ENCODE measurements around the gene GLT1D1.

The GLT1D1 gene

GRCh38 chr12:128856035-128856790, 2.9 kb downstream of the GLT1D1 start:
- FAIRE-seq, result no peak

GRCh38 chr12:128856791-128857078, 3.5 kb downstream of the GLT1D1 start:
- no peak for FAIRE-seq

- no peak for FAIRE-seq
These were observed 4.0 kb downstream of the GLT1D1 start for GRCh38 chr12:128857133-128857763.

DNA sequence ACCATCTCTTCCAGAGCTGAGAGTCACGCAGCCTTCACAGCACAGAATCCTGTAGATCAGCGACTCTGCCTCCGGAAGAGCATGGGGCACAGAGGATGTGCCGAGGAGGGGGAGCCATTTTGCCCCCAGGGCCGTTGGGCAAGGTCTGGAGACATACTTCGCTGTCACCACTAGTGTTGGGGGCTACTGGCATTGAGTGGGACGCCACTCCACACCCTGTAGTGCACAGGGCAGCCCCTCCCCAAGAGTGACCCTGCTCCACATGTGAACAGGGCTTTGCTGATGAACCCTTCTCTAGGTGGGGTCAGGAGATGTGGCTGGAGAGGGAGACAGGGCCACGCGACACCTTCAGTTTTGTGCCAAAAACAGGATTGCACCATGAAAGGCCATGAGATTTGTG, 6.0 kb downstream of the GLT1D1 start:
- no peak for FAIRE-seq

DNA sequence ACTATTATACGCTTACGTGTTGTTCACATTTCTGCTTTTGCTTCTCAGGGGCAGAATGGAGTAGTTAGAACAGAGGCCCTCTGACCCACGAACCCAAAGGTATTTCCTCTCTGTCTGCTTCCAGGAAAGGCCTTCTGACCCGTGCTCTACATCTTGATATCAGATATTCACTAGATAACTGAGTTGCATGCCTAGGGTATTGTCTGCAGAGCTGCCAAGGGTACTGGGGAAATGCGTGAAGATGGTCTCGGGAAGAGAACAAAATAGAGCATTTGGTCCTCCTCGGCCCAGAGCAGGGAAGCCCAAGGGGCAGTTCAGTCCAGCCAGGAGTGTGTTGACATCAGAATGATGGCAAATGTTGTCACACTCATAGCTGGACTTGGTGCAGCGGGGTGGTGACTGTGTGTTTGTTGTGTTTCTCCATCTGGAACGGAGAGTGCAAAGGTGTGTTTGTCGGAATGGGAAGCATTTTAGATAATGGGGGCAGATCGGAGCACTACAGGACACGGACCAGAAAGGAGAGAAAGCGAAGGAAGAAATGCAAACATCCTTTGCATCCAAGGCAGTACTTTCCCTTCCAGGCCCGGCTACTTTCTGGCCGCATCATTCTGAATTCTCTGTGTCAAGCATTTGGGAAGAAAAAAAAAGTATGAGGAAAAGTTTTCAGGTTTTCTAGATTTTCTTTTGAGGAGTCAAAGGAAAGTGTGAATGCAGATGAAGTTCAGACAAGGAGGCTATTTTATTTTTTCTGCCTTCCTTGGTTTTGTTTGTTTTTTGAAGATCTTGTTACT, 8.1 kb downstream of the GLT1D1 start:
- FAIRE-seq, result no peak

GRCh38 chr12:128863957-128864356, 10.7 kb downstream of the GLT1D1 start:
- no peak for FAIRE-seq

GRCh38 chr12:128864516-128865186, 11.4 kb downstream of the GLT1D1 start:
- FAIRE-seq, result no peak

DNA sequence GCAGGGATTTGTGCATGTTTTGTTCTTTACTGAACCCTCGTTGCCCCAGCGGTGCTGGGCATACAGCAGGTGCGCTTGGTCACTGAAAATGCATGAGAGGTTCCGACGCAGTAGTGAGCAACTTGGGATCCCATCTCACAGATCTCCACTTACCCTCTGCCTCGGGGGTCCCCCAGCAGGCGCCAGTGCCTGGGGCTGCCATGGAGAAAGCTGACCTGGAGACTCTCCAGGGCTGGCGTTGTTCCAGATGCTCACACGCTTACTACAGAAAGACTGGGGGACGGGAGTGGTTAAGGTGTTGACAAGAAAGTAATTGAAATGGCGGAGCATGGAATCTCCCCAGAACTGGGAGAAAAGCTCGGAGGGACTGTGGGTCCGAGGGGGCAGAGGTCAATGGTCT, 14.2 kb downstream of the GLT1D1 start:
- FAIRE-seq, result no peak

GRCh38 chr12:128871516-128871892, 18.2 kb downstream of the GLT1D1 start:
- FAIRE-seq, result no peak

DNA sequence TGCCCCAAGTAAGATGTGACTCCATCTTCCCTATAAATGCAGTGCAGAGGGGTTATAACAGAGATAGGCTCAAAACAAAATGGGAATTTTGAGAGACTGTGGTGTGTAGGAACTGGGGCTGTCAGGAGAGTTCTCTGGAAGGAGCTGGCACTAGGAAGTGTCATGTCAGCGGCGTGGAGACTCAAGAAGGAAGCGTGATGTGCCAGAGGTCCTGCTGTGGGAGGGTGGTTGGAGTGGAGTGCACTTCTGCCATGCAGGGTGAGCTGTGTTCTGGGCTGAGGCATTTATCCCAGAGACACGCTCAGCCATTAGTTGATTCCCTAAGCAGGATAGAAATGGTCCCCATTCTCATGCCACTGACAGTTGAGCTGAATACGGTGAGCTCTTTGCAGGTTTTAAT, 19.0 kb downstream of the GLT1D1 start:
- FAIRE-seq, result no peak

- no peak for FAIRE-seq
These were observed 23.3 kb downstream of the GLT1D1 start for GRCh38 chr12:128876559-128876958.

DNA sequence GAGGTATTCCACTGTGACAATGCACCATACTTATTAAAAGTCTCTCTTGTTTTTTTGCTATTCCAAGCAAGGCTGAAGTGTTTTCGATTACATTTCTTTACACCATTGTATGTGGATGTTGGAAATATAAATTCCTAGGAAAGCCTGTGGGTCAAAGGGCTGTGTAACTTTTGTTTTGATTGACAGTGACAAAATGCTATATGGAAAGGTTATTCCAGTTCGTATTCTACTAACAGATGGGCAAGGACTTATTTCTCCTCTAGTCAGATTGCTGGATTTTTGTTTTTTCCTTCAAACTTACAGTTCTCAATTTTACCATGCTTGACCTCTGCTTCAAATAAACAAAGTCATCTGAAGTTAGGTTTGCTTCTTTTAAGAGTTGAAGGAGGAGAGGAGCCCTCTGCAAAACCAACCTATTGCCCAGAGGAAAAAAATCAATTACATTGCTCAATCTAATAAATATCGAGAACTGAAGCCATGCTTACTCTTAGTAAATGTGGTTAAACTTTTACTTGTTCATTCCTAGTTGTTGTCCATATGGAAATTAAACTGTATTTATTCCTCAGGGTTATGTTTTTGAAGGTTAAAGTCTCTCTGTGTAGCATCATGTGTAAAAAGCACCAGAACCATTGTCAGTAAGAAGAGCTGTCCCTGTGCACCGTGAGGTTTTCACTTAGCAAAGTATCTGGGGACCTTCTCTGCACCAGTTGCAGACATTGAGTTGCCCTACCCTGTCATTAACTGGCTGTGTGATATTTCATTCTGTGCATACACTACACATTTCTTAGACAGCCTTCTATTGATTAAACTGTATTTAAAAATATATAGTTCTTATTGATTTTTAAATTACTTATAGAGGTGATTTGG, 26.9 kb downstream of the GLT1D1 start:
- FAIRE-seq, result no peak

DNA sequence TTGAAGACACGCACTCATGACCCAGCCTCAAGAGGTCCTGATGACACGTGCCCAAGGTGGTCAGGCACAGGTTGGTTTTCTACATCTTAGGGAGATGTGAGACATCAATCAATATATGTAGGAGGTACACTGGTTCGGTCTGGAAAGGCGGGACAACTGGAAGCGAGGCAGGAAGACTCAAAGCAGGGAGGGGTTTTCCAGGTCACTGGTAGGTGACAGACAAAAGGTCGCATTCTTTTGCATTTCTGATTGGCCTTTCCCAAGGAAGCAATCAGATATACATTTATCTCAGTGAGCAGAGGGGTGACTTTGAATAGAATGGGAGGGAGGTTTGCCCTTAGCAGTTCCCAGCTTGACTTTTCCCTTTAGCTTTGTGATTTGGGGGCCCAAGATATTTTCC, 38.6 kb downstream of the GLT1D1 start:
- no peak for FAIRE-seq

- FAIRE-seq, result no peak
These were observed 50.0 kb downstream of the GLT1D1 start for GRCh38 chr12:128903236-128903635.

DNA sequence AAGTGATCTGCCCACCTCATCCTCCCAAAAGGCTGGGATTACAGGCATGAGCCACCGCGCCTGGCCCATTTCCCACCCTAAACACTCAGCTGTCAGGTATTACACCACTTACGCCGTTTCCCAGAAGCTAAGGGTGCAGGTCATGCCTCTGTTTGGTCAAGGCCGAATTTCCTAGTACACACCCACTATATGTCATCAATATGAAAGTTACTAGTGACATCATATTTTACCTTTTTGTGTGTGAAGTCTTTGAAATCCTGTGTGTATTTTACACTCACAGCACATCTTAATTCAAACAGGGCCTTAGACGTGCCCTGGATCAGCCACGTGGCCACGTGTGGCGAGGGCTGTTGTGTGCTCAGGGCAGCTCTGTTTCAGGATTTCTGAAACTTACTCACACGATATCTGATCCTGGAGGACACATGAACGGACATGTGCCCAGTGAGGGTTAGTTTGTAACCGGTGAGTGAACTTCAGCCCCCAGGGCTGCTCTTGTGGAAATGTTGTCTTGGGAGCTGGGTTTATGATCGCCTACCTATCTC, 51.8 kb downstream of the GLT1D1 start:
- FAIRE-seq, result no peak

DNA sequence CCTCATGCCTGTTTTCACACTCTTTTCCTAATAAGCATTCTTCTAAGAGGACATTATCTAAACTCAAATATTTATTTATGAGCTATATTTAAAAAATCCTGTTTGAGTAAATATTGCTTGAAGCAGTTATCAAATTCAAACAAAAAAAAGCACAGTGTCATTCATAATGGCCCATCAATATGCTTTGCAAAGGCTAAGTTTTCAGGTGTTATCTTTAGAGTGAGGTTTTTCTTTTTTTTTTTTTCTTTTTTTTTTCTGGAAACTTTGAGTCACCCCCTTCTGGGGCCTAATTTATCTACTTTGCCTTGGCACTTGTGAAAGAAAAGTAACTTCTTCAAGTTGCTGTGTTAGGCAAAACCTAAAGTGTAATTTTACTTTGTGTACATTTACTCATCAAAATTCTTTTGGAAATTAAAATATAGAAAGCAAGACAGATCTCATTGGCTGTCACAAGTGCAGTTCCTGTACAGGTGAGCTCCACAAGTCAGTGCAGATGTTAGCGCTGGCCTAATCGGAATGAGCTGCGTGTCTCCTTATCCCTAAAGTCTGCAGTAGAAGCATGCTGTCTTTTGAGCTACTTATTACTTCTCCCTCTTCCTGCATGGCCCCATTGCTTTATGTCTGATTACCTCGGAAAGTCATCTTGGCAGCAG, 53.3 kb downstream of the GLT1D1 start:
- FAIRE-seq, result no peak

GRCh38 chr12:128908254-128908653, 55.0 kb downstream of the GLT1D1 start:
- FAIRE-seq, result no peak

DNA sequence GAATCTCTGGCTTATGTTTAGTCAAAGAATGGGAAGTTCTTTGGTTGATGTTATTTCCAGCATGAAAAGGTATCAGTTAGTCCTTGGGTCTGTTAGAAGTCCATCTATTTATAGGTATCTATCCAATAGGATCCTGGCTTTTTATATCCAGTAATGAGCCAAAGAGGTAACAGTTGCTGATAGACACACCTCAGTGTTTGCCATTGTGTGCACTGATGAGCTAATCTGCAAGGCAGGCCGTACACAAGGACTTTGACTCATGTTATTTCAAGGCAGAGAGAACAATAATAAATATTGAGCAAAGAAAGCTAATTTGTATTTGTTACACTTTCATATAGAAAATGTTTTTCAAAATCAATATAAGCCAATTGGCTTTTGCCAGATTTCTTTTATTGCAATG, 56.4 kb downstream of the GLT1D1 start:
- no peak for FAIRE-seq

DNA sequence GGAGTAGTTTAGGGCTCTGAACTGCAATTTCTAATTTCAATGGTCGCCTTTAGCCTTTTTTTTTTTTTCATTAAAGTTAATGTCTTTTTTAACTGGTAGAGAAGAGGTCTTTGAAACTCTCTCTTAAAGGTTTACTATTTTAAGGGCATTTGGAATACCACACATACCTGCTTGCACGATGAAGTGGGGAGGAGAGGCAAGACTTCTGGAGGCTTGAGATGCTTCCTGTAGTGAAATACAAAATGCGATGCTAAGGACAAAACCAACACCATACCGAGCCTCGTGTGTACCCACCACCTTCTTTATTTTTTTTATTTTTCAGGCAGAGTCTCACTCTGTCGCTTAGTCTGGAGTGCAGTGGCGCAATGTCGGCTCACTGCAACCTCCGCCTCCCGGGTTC, 57.4 kb downstream of the GLT1D1 start:
- no peak for FAIRE-seq

GRCh38 chr12:128911861-128912260, 58.6 kb downstream of the GLT1D1 start:
- FAIRE-seq, result no peak

DNA sequence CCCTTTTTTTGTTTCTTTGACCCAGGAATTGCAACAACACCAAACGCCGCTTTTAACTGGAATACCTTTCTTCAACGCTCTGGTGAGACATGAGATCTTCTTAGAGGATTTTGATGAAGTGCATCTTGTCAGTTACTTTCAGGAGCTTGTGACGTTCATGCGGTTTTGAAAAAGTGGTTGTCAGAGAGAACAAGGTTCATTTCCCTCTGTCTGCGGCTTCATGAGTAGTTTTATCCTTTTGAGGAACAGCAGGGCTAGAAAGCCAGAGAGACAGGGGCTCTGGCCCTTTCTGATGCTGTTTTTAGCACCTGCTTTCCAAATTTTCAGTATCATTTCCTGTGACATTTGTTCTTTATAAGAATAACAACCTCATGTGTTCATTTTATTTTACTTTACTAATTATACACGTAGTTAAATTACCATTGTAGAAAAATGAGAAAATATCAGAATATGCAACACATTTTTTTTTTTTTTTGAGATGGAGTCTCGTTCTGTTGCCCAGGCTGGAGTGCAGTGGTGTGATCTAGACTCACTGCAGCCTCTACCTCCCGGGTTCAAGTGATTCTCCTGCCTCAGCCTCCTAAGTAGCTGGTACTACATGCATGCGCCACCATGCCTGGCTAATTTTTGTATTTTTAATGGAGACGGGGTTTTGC, 61.8 kb downstream of the GLT1D1 start:
- no peak for FAIRE-seq

Data from colon (tissue), 2 donors.